NCI-H2227 treated with DMSO at 0.1 percent for 48 hours (cell line): ENCODE measurements around the gene KDM4B.

ENCODE experiments used
- DNase-seq: peaks from one replicate; lab custom pipeline; 2025; lab: John Stamatoyannopoulos, UW

The KDM4B gene

DNA sequence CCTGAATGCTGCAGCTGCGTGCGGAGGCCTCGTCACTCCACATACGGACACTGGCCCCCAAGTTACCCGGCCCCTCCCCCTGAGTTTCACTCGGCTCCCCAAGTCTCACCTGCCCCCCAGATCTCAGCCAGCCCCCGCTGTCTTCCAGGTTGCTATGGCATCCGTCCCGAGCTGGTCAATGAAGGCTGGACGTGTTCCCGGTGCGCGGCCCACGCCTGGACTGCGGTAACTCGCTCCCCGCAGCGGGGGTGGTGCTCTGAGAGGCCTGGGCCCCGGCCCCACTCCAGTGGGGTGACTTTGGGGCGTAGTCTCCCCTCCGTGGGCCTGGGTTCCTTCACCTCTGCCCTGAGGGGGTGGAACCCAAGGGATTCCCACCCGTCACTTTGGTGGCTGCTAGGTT lies 168.2 kb downstream of the KDM4B start:
- DNase-seq: no peak

DNA sequence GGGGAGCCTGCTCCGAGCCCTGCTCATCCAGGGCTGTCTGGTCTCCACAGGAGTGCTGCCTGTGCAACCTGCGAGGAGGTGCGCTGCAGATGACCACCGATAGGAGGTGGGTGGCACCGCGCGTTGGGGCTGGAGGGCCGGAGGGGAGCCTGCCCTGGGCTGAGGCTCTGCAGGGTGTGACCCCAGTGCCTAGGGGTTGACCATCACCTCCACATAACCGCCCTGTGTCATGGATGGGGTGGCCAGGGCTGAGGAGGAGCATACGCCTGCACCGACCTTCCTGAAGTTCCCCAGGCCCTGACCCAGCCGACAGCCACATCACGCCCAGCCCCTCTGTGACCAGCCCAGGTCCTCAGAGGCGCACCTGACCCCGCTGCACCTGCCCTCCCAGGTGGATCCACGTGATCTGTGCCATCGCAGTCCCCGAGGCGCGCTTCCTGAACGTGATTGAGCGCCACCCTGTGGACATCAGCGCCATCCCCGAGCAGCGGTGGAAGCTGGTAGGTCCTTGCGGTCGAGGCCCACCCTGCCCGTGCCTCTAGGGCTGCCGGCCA lies 168.7 kb downstream of the KDM4B start:
- DNase-seq: no peak

DNA sequence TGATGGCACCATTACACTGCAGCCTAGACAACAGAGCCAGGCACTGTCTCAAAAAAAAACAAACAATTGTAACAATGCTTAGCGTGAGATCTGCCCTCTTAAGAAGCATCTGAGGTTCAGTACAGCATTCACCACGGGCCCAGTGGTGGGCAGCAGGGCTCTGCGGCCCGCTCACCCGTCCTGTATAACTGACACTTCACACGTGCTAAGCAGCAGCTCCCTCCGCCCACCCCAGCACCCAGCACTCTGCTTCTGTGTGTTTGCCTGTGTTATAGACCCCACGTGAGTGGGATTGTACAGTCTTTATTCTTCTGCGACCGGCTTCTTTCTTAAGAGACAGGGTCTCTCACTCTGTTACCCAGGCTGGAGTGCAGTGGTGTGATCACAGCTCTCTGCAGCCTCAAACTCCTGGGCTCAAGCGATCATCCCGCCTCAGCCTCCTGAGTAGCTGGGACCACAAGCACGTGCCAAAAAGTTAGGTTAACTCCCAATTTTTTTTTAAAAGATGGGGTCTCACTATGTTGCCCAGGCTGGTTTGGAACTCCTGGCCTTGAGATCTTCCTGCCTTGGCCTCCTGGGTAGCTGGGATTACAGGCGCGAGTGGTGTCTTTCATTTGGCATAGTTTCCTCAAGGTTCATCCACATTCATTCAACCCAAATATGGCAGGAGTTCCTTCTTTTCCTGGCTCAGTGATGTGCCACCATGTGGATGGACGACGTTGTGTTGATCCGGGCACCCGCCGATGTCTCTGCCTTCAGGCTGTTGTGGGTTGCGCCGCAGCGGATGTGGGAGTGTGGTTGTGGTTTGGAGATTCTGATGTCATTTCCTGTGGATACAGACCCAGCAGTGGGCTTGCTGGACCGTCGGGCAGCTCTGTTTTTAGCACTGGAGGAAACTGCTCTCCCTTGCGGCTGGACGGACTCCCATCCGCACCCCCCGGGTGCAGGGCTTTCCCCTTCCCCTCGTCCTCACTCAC lies 170.0 kb downstream of the KDM4B start:
- DNase-seq: no peak

DNA sequence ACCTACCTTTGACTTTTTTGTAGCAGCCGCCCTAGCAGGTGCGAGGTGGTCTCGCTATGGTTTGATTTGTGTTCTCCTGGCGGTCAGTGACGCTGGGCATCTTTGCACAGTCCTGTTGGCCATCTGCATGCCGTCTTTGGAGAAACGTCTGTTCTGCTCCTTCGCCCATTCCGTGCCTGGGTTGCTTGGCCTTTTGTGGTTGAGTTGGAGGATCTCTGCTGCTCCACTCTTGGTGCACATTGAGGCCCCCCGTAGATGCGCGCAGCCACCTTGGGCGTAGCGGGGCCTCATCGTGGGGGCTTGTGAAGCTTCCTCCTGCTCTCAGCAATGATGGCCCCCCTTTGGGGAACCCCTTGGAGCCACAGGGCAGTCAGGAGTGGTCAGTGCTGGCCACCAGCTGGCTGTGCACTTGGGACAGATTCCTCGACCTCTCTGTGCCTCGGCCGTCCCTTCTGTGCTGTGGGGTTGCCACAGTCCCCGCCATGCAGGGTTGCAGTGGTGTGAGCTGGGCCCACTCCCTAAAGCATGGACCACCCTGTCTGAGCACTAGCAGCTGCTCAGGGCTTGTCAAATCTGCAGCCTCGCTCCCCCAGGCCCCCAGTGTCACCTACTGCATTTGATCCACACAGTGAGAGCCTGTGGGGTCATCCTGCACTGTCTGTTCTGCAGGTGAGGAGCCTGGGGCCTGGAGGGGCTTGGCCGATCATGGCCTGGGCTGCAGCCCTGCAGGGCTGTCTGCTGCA lies 170.8 kb downstream of the KDM4B start:
- DNase-seq: no peak

DNA sequence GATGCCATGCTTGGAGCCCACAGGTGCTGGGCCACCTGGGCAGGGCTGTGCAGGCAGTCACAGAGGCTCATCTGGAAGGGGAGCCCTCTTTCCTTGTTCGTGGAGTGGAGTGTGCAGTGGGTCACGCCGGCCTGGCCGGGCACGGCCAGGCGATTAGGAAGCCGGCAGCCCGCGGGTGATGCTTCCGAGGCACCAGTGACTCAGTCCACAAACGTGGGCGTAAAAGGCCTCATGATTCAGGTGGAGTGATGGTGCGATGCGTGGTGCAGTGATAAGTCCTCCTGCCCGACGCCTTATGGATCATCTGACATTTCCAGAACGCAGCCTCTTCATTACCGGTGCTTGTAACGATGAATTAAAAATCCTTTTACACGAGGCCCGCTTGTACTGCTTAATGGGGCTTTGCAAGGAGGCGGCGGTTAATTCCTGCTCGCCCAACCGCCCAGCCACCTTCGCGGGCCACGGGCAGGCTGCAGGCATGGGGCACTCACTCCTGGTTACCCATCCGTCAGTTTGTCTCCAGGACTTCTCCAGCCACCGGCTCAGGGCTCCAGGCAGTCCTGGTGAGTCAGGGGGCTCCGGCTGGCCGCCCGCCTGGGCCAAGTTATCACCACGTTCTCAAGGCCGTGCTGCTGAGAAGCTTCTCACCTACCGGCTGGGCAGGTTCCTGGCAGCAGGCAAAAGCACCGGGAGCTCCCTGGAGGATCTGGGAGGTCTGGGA lies 172.4 kb downstream of the KDM4B start:
- DNase-seq: no peak

DNA sequence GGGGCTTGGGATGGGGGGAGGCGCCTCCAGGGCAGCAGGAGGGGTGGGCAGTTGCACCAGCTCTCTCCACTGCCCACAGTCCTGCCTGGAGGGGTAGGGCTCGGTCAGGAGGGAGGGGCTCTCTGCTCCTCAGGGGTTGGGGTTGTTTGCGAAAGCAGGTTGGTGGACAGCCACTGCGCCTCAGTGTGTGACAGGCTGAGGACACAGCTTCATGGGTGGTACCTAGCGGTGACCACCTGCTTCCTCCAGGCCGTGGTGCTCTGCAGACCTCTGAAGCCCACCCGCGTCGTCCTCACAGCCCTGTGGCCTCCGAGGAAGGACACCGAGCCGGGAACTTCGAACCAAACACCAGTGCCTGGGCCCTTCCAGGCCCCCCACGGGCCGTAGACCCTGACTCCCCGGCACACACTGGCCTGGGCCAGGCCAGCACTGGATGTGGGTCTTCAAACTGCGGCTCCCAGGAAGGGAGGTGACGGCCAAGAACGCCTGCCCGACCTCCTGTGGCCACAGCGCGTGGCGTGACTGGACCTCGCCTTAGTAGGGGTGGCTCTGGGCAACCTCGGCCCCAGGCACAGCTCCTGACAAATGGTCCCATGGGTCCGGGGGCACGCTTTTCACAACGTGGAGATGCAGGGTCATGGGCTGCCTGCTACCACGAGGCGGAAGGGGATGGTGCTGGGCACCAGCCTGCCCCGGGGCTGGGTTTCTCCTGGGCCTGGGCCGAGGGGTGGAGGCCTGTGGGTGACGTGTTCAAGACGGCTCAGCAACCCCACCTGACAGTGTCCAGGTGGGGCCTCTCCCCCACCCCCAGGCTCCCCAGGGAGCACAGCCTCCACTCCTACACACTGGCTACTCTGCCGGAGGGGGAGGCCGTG lies 173.2 kb downstream of the KDM4B start:
- DNase-seq: no peak

DNA sequence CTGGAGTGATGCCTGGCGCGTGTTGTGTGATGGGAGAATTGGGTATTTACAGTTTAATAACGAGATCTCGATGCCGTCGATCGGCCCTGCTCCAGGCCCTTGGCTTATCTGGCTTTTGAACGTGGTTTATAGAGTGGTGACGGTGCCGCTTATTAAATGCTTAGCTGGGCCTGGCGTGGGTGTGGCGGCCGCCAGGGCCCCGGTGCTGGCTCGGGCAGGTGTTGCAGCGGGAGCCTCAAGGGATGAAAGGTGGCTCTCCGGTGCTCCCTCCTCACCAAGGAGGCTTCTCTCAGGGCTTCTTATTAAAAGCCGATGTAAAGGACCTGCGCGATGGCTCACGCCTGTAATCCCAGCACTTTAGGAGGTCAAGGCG lies 173.8 kb downstream of the KDM4B start:
- no peak for DNase-seq

DNA sequence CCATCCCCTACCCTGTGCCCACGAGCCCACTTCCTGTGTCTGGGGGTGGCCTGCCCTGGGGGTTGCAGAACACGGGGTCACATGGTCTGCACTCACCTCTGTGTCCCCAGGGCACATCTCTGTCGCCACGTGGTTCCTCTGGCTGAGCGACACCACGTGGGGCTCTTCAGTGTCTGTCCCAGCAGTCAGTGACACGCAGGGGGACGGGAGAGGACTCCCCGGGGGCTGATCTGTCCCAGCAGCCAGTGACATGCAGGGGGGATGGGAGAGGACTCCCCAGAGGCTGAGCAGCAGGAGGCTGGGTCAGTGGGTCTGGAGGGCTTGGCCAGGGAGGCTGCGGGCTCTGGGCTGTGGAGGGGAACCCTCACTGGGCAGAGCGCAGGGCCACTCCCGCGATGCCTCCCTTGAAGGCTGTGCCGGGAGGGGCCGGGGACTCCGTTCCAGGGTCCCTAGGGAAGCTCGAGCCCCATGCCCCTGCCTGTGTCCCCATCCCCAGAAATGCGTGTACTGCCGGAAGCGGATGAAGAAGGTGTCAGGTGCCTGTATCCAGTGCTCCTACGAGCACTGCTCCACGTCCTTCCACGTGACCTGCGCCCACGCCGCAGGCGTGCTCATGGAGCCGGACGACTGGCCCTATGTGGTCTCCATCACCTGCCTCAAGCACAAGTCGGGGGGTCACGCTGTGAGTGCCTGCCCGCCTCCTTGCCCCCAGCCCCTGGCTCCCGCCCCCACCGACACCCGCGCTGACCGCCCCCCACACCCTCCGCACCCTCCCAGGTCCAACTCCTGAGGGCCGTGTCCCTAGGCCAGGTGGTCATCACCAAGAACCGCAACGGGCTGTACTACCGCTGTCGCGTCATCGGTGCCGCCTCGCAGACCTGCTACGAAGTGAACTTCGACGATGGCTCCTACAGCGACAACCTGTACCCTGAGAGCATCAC lies 174.8 kb downstream of the KDM4B start:
- DNase-seq: no peak

DNA sequence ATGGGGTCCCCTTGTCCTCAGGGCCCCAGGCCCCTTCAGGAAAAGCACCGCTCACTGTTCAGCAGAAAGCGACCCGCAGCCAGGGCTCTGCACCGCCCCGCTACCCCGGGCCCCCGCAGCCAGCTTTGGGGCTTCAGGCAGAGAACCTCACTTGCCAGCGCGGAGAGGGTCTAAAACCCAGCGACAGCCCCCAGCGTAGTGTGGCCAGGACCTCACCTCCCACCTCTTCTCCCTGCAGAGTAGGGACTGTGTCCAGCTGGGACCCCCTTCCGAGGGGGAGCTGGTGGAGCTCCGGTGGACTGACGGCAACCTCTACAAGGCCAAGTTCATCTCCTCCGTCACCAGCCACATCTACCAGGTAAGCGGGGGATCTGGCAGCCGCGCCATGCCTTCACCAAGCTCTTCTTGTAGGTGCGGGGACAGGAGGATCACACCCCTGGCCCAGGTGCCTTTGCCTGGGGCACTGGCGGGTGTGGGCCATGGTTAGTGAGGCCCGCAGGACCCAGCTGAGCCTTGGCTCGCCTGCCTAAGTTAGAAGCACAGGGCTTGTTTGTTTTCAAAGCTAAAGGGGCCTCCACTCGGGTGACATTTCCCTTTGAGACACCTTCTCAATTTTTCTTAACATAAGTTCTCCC lies 175.7 kb downstream of the KDM4B start:
- DNase-seq: no peak

DNA sequence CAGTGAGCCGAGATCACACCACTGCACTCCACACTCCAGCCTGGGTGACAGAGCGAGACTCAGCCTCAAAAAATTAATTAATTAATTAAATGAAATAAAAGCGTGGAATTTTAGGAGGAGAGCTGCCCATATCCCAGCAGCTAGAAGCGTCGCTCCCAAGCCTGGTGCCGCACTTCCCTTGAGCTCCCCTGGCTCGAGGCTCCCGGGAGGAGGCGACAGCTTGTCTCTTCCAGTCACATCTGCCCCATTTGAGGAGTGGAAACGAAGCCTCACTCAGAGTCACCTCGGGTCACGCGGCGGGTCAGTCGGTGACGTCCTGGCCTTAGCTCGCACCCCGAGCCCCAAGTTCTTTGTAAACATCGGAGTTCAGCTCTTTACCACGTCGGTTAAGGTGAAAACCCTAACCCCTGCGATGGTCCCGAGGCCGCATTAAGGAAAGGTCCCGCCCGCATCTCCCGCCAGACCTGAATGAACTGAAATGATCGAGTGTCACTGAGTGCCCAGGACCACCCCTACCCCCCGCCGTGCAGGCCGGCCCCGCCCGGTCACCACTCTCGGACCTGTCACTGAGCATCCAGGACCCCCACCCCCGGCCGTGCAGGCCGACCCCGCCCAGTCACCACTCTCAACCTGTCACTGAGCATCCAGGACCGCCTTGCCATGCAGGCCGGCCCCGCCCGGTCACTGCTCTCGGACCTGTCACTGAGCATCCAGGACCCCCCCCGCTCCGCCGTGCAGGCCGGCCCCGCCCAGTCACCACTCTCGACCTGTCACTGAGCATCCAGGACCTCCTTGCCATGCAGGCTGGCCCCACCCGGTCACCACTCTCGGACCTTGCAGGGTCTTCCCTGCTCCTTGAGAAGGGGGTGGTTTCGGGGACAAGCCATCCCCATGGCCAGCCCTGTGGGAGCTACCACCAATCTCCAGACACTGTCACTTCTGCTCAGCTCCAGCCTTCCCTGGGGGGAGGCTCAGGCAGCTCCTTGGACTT lies 176.9 kb downstream of the KDM4B start:
- no peak for DNase-seq

DNA sequence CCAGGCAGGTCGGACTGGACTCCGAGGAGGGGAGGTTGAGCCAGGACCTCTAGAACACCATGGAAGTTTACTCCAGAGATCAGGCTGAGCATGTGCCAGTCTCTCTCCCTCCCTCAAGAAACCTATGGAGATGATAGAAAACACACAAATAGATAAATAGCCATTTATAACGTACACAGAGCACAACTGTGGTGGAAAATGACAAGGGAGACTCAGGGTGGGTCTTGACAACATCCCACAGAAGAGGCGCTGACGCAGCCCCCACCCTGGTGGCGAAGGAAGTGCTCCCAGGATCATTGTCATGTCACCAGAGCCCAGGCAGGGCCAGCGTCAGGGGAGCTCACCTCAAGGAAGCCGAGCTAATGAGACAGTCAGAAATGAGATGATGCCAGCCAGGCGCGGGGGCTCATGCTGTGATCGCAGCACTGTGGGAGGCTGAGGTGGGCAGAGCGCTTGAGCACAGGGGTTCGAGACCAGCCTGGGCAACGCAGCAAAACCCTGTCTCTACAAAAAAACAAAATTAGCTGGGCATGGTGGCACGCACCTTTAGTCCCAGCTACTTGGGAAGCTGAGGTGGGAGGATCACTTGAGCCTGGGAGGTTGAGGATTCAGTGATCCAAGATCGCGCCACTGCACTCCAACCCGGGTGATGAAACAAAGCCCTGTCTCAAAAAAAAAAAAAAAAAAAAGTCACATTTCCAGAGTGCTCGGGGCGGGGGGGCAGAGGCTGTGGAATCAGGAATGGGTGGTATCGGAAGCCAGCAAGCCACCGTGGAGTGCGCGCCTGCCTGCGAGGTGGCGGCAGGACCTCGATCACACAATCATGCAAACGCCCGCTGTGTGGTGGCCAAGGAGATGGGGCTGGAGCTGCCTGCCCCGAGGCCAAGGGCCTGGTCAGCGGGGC lies 178.4 kb downstream of the KDM4B start:
- DNase-seq: no peak

DNA sequence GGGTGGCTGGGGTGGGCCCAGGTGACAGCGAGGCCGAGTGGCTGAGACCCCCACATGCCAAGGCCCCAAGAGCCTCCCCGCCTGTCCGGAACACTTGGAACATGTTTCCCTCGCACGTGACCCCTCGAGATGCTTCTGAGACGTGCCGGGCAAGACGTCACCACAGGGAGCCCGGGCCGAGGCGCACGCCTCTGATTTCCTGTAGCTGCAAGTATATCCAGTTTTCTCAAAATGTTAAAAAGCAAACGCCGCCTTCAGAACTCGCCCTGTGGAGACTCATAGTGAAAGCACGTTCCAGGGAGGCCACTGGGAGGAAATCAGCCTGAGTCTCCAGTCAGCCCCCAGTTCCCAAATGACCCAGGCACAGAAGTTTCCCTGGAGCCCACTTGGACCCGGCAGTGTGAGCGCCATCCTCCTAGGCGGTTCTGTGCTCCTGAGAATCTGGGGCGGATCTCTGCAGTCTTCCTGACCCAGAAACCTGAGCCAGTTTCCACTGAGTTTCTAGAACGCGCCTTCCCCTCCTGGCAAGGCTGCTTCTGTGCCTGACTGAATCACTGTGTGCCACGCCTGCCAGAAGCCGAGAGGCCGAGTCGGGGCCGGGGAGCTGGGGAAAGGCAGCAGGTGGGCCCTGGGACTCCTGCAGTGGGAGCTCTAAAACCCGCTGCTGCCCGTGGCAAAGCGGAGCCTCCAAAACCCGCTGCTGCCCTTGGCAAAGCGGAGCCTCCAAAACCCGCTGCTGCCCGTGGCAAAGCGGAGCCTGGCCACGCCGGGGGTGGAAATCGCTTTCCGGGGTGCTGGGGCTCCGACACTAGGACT lies 179.3 kb downstream of the KDM4B start:
- no peak for DNase-seq

DNA sequence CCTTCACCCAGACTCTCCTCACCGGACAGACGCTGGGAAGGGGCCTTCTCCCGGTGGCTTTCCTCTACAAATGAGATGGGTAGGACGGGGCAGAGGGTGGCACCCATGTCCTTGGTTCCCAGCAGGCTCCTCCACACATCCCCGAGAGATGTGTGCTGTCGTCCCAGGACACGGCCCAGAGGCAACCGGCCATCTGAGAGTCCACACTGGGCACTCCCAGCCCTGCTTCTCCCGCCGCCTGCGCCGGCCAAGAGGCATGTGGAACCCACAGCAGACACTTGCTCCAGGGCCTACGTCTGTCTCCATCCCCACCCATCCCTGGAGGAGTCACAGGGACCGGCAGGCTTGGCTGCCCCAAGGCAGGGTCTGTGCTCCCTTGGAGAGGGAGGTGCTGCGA lies 179.9 kb downstream of the KDM4B start:
- DNase-seq: no peak

DNA sequence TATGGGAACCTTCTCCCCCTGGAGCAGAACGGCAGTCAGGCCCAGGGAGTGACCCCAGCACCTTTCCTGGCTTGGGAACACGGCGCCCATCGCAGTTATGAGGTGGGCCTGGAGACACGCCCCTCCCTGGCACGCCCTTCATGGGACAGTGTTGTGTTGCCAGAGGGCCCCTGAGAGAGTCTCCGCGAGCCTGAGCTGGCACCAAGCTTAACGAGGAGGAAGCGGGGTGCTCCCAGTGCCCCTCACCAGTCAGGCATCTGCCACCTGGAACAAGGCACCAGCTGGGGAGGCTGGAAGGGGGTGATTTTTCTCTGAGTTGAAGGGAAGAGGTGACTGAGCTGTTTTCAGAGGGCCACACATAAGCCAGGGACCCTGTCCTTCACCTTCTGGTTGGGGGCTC lies 180.6 kb downstream of the KDM4B start:
- DNase-seq: no peak

DNA sequence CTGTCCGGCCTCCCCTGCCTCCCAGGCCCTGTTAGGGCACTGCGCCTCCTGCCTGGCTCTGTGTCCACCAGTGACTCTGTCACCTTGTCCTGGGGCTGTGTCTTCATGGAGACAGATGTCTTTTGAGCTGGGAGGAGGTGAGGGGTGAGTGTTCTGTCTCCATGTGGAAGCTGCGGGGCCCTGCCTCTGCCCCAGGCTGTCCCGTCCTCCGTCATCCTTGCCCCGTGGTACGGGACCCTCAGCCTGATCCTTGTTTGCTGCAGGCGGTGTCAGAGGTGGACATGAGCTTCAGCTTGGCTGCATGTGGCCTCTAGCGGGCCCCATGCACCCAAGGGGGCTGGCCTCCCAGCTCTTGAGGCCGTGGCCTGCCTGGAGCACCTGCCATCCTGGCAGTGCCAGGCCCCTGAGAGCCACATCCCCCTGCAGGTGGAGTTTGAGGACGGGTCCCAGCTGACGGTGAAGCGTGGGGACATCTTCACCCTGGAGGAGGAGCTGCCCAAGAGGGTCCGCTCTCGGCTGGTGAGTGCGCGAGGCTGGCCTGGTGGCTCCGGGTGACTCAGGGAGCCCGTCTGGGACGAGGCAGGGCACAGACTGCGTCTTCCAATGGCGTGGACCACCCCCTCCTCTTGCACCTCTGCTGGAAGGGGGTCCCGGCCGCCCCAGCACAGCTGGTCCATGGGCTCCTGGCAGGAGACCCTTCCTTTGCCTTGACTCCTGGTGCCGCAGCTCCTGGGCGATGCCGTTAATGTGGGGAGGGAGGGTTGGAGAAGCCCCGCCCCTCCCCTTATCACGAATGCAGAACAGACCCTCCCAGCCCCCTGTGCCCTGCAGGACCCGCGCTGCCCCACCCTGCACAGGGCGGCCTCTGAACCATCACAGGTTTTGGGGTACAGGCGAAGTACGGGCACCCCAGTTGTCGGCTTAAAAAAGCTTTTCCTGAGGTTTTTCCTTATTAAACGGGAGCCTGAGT lies 181.3 kb downstream of the KDM4B start:
- no peak for DNase-seq
